ENCODE data around the gene ZNHIT6.

ZNHIT6 gene

GRCh38 chr1:85611425-85611824 is 96.8 kb downstream of the ZNHIT6 start:
- Histone ChIP-seq H2BK15ac (ENCODE audit: low read depth, poor library complexity, severe bottlenecking) (peak overlapping the region; percentile 29), H2AK5ac (ENCODE audit: low read length, severe bottlenecking) (peak overlapping the region; percentile 100), H3K27me3 (ENCODE audit: control insufficient read depth in 1 of 2, insufficient read depth in 1 of 2, low read length in 2 of 2) (no peaks in the 10 kb centered on the region), H3K36me3 (ENCODE audit: control insufficient read depth in 1 of 2, insufficient read depth in 2 of 2, low read depth in 1 of 2, low read length in 2 of 2) (peaks cover 0 to 6% of the 10 kb centered on the region in 2 experiments), H3K9me3 (ENCODE audit: control insufficient read depth, low read length) (no peaks in the 10 kb centered on the region), H2BK5ac (ENCODE audit: low read depth, low read length, poor library complexity, severe bottlenecking) (peak overlapping the region; percentile 97), H3K4ac (ENCODE audit: low read depth in 1 of 2, low read length in 2 of 2) (peak overlapping the region; percentile 62 to 84), H3K9ac (ENCODE audit: low read length) (peak overlapping the region; percentile 92), H2AFZ (ENCODE audit: low read depth, low read length) (no peak overlapping the region), H3K18ac (ENCODE audit: low read depth in 1 of 2, low read length in 2 of 2) (peak overlapping the region; percentile 60 to 95), H4K8ac (ENCODE audit: low read length) (no peak overlapping the region), H3K4me3 (ENCODE audit: insufficient read depth in 1 of 2, low read depth in 1 of 2, low read length in 2 of 2) (peak overlapping the region in 1 of 2 experiments; percentile 56), H3K4me2 (ENCODE audit: low read length, poor library complexity, severe bottlenecking) (no peak overlapping the region), H4K91ac (ENCODE audit: low read length) (peak overlapping the region; percentile 66), H2BK12ac (ENCODE audit: low read length in 2 of 2) (peak overlapping the region; percentile 72 to 96), H3K4me1 (ENCODE audit: control insufficient read depth, insufficient read depth, low read depth, low read length) (peaks cover 18% of the 10 kb centered on the region), H3K79me1 (replicated peaks; ENCODE audit: low read length, poor library complexity, severe bottlenecking) (peaks cover 2% of the 10 kb centered on the region), H3K27ac (ENCODE audit: low read length, poor library complexity, severe bottlenecking) (peak overlapping the region; percentile 100), H3K14ac (ENCODE audit: low read length in 2 of 2) (no peak overlapping the region), H3K23ac (ENCODE audit: low read length in 2 of 2) (no peak overlapping the region), H2BK120ac (ENCODE audit: low read depth, low read length) (peak overlapping the region; percentile 86)
- 31% methylated on average over 1 of the region's 2 CpGs for WGBS
- DNase-seq: peak; percentile 83

- Histone ChIP-seq H3K9me3 (ENCODE audit: control insufficient read depth, low read length) (no peaks in the 10 kb centered on the region), H2BK5ac (ENCODE audit: low read depth, low read length, poor library complexity, severe bottlenecking) (no peak overlapping the region), H3K4me3 (ENCODE audit: insufficient read depth in 1 of 2, low read depth in 1 of 2, low read length in 2 of 2) (no peak overlapping the region), H4K91ac (ENCODE audit: low read length) (no peak overlapping the region), H2BK120ac (ENCODE audit: low read depth, low read length) (no peak overlapping the region), H3K27ac (ENCODE audit: low read length, poor library complexity, severe bottlenecking) (peak overlapping the region; percentile 70), H2AK5ac (ENCODE audit: low read length, severe bottlenecking) (no peak overlapping the region), H3K79me1 (replicated peaks; ENCODE audit: low read length, poor library complexity, severe bottlenecking) (no peaks in the 10 kb centered on the region), H3K27me3 (ENCODE audit: control insufficient read depth in 1 of 2, insufficient read depth in 1 of 2, low read length in 2 of 2) (no peaks in the 10 kb centered on the region), H3K18ac (ENCODE audit: low read depth in 1 of 2, low read length in 2 of 2) (no peak overlapping the region), H3K4me1 (ENCODE audit: control insufficient read depth, insufficient read depth, low read depth, low read length) (peaks cover 27% of the 10 kb centered on the region), H4K8ac (ENCODE audit: low read length) (no peak overlapping the region), H3K9ac (ENCODE audit: low read length) (no peak overlapping the region), H3K14ac (ENCODE audit: low read length in 2 of 2) (no peak overlapping the region), H2BK15ac (ENCODE audit: low read depth, poor library complexity, severe bottlenecking) (no peak overlapping the region), H3K23ac (ENCODE audit: low read length in 2 of 2) (no peak overlapping the region), H3K4ac (ENCODE audit: low read depth in 1 of 2, low read length in 2 of 2) (no peak overlapping the region), H2AFZ (ENCODE audit: low read depth, low read length) (no peak overlapping the region), H3K36me3 (ENCODE audit: control insufficient read depth in 1 of 2, insufficient read depth in 2 of 2, low read depth in 1 of 2, low read length in 2 of 2) (no peaks in the 10 kb centered on the region), H2BK12ac (ENCODE audit: low read length in 2 of 2) (no peak overlapping the region), H3K4me2 (ENCODE audit: low read length, poor library complexity, severe bottlenecking) (no peak overlapping the region)
- DNase-seq: no peak
Measured at GRCh38 chr1:85609976-85610375, 98.3 kb downstream of the ZNHIT6 start.

- H2BK120ac ChIP-seq (ENCODE audit: low read depth, low read length): peak overlapping the region; percentile 76
- H3K36me3 ChIP-seq (ENCODE audit: control insufficient read depth in 1 of 2, insufficient read depth in 2 of 2, low read depth in 1 of 2, low read length in 2 of 2): no peaks in the 10 kb centered on the region
- WGBS: no CpG with 5 or more reads among the region's 1 CpG
- no peaks in the 10 kb centered on the region for H3K9me3 ChIP-seq (ENCODE audit: control insufficient read depth, low read length)
- H2BK5ac ChIP-seq (ENCODE audit: low read depth, low read length, poor library complexity, severe bottlenecking): peak overlapping the region; percentile 99
- no peak overlapping the region for H3K18ac ChIP-seq (ENCODE audit: low read depth in 1 of 2, low read length in 2 of 2)
- H3K23ac ChIP-seq (ENCODE audit: low read length in 2 of 2): no peak overlapping the region
- no peak overlapping the region for H3K9ac ChIP-seq (ENCODE audit: low read length)
- peak overlapping the region; percentile 68 for H2AK5ac ChIP-seq (ENCODE audit: low read length, severe bottlenecking)
- no peak overlapping the region for H4K8ac ChIP-seq (ENCODE audit: low read length)
- no peak overlapping the region for H3K14ac ChIP-seq (ENCODE audit: low read length in 2 of 2)
- no peak overlapping the region for H2BK12ac ChIP-seq (ENCODE audit: low read length in 2 of 2)
- DNase-seq: peak; percentile 9
- peak overlapping the region; percentile 99 for H3K27ac ChIP-seq (ENCODE audit: low read length, poor library complexity, severe bottlenecking)
- no peak overlapping the region for H2AFZ ChIP-seq (ENCODE audit: low read depth, low read length)
- H3K4ac ChIP-seq (ENCODE audit: low read depth in 1 of 2, low read length in 2 of 2): no peak overlapping the region
- peaks cover 26% of the 10 kb centered on the region for H3K4me1 ChIP-seq (ENCODE audit: control insufficient read depth, insufficient read depth, low read depth, low read length)
- no peak overlapping the region for H3K4me3 ChIP-seq (ENCODE audit: insufficient read depth in 1 of 2, low read depth in 1 of 2, low read length in 2 of 2)
- no peaks in the 10 kb centered on the region for H3K79me1 ChIP-seq (replicated peaks; ENCODE audit: low read length, poor library complexity, severe bottlenecking)
- H3K4me2 ChIP-seq (ENCODE audit: low read length, poor library complexity, severe bottlenecking): no peak overlapping the region
- H3K27me3 ChIP-seq (ENCODE audit: control insufficient read depth in 1 of 2, insufficient read depth in 1 of 2, low read length in 2 of 2): no peaks in the 10 kb centered on the region
- no peak overlapping the region for H4K91ac ChIP-seq (ENCODE audit: low read length)
- H2BK15ac ChIP-seq (ENCODE audit: low read depth, poor library complexity, severe bottlenecking): no peak overlapping the region
Measured at GRCh38 chr1:85608851-85609250, 99.4 kb downstream of the ZNHIT6 start.

DNA sequence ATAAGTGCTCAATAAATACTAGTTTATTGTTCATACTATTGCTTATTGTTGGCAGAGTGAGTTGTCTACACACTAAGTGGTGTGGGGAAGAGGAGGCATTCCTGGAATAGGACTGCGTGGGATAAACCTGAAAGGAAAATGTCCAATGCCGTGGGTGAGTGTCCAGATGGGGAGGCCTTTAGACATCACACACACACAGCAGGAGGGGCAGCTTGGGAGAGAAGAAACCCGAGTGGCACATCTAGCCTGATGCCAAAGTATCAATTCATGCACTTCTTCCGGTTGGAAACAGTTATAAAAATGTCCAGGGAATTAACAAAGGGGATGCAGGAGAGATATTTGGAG is 100.3 kb downstream of the ZNHIT6 start:
- Histone ChIP-seq H2BK12ac (ENCODE audit: low read length in 2 of 2) (peak overlapping the region; percentile 12 to 29), H2AK5ac (ENCODE audit: low read length, severe bottlenecking) (peak overlapping the region; percentile 68), H3K9me3 (ENCODE audit: control insufficient read depth, low read length) (no peaks in the 10 kb centered on the region), H3K27me3 (ENCODE audit: control insufficient read depth in 1 of 2, insufficient read depth in 1 of 2, low read length in 2 of 2) (no peaks in the 10 kb centered on the region), H3K4me1 (ENCODE audit: control insufficient read depth, insufficient read depth, low read depth, low read length) (peaks cover 26% of the 10 kb centered on the region), H3K9ac (ENCODE audit: low read length) (peak overlapping the region; percentile 66), H2BK15ac (ENCODE audit: low read depth, poor library complexity, severe bottlenecking) (no peak overlapping the region), H3K14ac (ENCODE audit: low read length in 2 of 2) (no peak overlapping the region), H4K91ac (ENCODE audit: low read length) (peak overlapping the region; percentile 36), H3K4me2 (ENCODE audit: low read length, poor library complexity, severe bottlenecking) (no peak overlapping the region), H3K18ac (ENCODE audit: low read depth in 1 of 2, low read length in 2 of 2) (peak overlapping the region; percentile 38 to 61), H3K27ac (ENCODE audit: low read length, poor library complexity, severe bottlenecking) (peak overlapping the region; percentile 99), H3K4me3 (ENCODE audit: insufficient read depth in 1 of 2, low read depth in 1 of 2, low read length in 2 of 2) (no peak overlapping the region), H3K79me1 (replicated peaks; ENCODE audit: low read length, poor library complexity, severe bottlenecking) (no peaks in the 10 kb centered on the region), H3K36me3 (ENCODE audit: control insufficient read depth in 1 of 2, insufficient read depth in 2 of 2, low read depth in 1 of 2, low read length in 2 of 2) (no peaks in the 10 kb centered on the region), H4K8ac (ENCODE audit: low read length) (no peak overlapping the region), H3K23ac (ENCODE audit: low read length in 2 of 2) (no peak overlapping the region), H2BK120ac (ENCODE audit: low read depth, low read length) (peak overlapping the region; percentile 76), H3K4ac (ENCODE audit: low read depth in 1 of 2, low read length in 2 of 2) (peak overlapping the region; percentile 2 to 49), H2BK5ac (ENCODE audit: low read depth, low read length, poor library complexity, severe bottlenecking) (peak overlapping the region; percentile 10), H2AFZ (ENCODE audit: low read depth, low read length) (no peak overlapping the region)
- no peak for DNase-seq
- 64% methylated on average over 4 of the region's 4 CpGs for WGBS
